Stimulated activated CD4-positive, alpha-beta T cell treated with anti-CD3 and anti-CD28 coated beads, Interleukin-4, amount 100 ng/mL, for 4 hours (primary cell): ENCODE measurements around the gene CABLES2.
"Not testable (repeated sequence)": the region's sequence is repeated elsewhere in the genome, so short reads cannot be mapped to it uniquely, and the experiment has no call there.

Source experiments
- DNase-seq, 2 experiments: peaks; one replicate each; pipeline ENCODE4 v3.0.0-alpha.2; 2020

The CABLES2 gene

GRCh38 chr20:62433658-62434497 lies 26.8 kb upstream of the CABLES2 start:
- DNase-seq = no peak

GRCh38 chr20:62430866-62431447 lies 23.9 kb upstream of the CABLES2 start:
- no peak for DNase-seq

- DNase-seq = no peak
Measured at GRCh38 chr20:62430311-62430853, 23.3 kb upstream of the CABLES2 start.

- no peak for DNase-seq
Measured at GRCh38 chr20:62429455-62430310, 22.6 kb upstream of the CABLES2 start.

GRCh38 chr20:62428396-62429295 lies 21.6 kb upstream of the CABLES2 start:
- DNase-seq = no peak

GRCh38 chr20:62428002-62428372 lies 20.9 kb upstream of the CABLES2 start:
- DNase-seq = no peak

GRCh38 chr20:62427172-62428001 lies 20.3 kb upstream of the CABLES2 start, which contains the start of gene RBBP8NL:
Gene RBBP8NL, minus strand, starts transcription at chr20:62427539. Its CDS starts 7,892 bp downstream, at chr20:62419647.
- DNase-seq = no peak

GRCh38 chr20:62426699-62427131 lies 19.6 kb upstream of the CABLES2 start:
- DNase-seq = no peak

- not testable (repeated sequence) for DNase-seq
Measured at GRCh38 chr20:62426059-62426348, 18.9 kb upstream of the CABLES2 start.

- no peak for DNase-seq
Measured at GRCh38 chr20:62425281-62426058, 18.4 kb upstream of the CABLES2 start.

- DNase-seq = no peak
Measured at GRCh38 chr20:62424249-62425107, 17.4 kb upstream of the CABLES2 start.

- no peak for DNase-seq
Measured at GRCh38 chr20:62423326-62423706, 16.2 kb upstream of the CABLES2 start.

GRCh38 chr20:62422636-62423325 lies 15.7 kb upstream of the CABLES2 start:
- DNase-seq = no peak

GRCh38 chr20:62421716-62421990 lies 14.6 kb upstream of the CABLES2 start:
- no peak for DNase-seq

GRCh38 chr20:62420846-62421715 lies 14.0 kb upstream of the CABLES2 start:
- no peak for DNase-seq

- no peak for DNase-seq
Measured at GRCh38 chr20:62419759-62420158, 12.7 kb upstream of the CABLES2 start.

- no peak for DNase-seq
Measured at GRCh38 chr20:62418709-62419487, 11.8 kb upstream of the CABLES2 start.
